ENCODE data around the gene FAM47E. TPM values are rescaled to one million over a fixed set of nuclear protein-coding genes. Genes with fewer than 3 reads are reported as not detected.

FAM47E gene
- total RNA-seq (4.0 TPM), polyA plus RNA-seq (1.7 TPM)

GRCh38 chr4:76251441-76252270 lies at the start of gene FAM47E:
TSS of gene FAM47E (plus strand) at chr4:76251721. CDS start at chr4:76251747, 26 bp downstream.
- no peak within 1 kb of the TSS for H3K27ac ChIP-seq (ENCODE audit: low read depth)

GRCh38 chr4:76203541-76203940 lies 48.0 kb upstream of the FAM47E start:
- H3K36me3 ChIP-seq (ENCODE audit: insufficient read depth), result no peaks in the 10 kb centered on the region
- 46% methylated on average over 4 of the region's 4 CpGs for WGBS
- H3K27ac ChIP-seq (ENCODE audit: low read depth), result peak overlapping the region; percentile 5
- DNase-seq (ENCODE audit: extremely low spot score), result no peak
- H3K4me3 ChIP-seq (ENCODE audit: low read depth, low read length), result no peak overlapping the region
- H3K4me1 ChIP-seq (ENCODE audit: insufficient read depth), result peaks cover 4% of the 10 kb centered on the region

More at GRCh38 chr4:76251441-76252270, at the start of gene FAM47E:
- peak within 1 kb of the TSS; percentile 54 for H3K4me3 ChIP-seq (ENCODE audit: low read depth, low read length)
- no peaks in the 10 kb centered on the region for H3K36me3 ChIP-seq (ENCODE audit: insufficient read depth)
- peak; percentile 36 for DNase-seq (ENCODE audit: extremely low spot score)
- 5% methylated on average over 68 of the region's 68 CpGs for WGBS
- peaks cover 1% of the 10 kb centered on the region for H3K4me1 ChIP-seq (ENCODE audit: insufficient read depth)

- H3K36me3 ChIP-seq (ENCODE audit: insufficient read depth), result no peaks in the 10 kb centered on the region
- DNase-seq (ENCODE audit: extremely low spot score), result no peak
- WGBS, result 95% methylated on average over 1 of the region's 1 CpG
- peaks cover 4% of the 10 kb centered on the region for H3K4me1 ChIP-seq (ENCODE audit: insufficient read depth)
- no peak overlapping the region for H3K27ac ChIP-seq (ENCODE audit: low read depth)
- H3K4me3 ChIP-seq (ENCODE audit: low read depth, low read length), result no peak overlapping the region
Measured at GRCh38 chr4:76204936-76205335, 46.6 kb upstream of the FAM47E start.

- Histone ChIP-seq H3K27ac (ENCODE audit: low read depth) (no peak overlapping the region), H3K36me3 (ENCODE audit: insufficient read depth) (no peaks in the 10 kb centered on the region), H3K4me1 (ENCODE audit: insufficient read depth) (peaks cover 4% of the 10 kb centered on the region), H3K4me3 (ENCODE audit: low read depth, low read length) (no peak overlapping the region)
- DNase-seq (ENCODE audit: extremely low spot score), result no peak
Measured at GRCh38 chr4:76205476-76205875, 46.0 kb upstream of the FAM47E start.

GRCh38 chr4:76206222-76206942 lies 45.1 kb upstream of the FAM47E start:
- H3K4me1 ChIP-seq (ENCODE audit: insufficient read depth), result peaks cover 4% of the 10 kb centered on the region
- 29% methylated on average over 7 of the region's 7 CpGs for WGBS
- DNase-seq (ENCODE audit: extremely low spot score), result no peak

GRCh38 chr4:76207549-76207948 lies 44.0 kb upstream of the FAM47E start:
- Histone ChIP-seq H3K27ac (ENCODE audit: low read depth) (peak overlapping the region; percentile 16), H3K4me1 (ENCODE audit: insufficient read depth) (peaks cover 4% of the 10 kb centered on the region), H3K4me3 (ENCODE audit: low read depth, low read length) (no peak overlapping the region), H3K36me3 (ENCODE audit: insufficient read depth) (no peaks in the 10 kb centered on the region)
- no peak for DNase-seq (ENCODE audit: extremely low spot score)

More at GRCh38 chr4:76206222-76206942, 45.1 kb upstream of the FAM47E start:
- peak overlapping the region; percentile 26 for H3K27ac ChIP-seq (ENCODE audit: low read depth)
- H3K36me3 ChIP-seq (ENCODE audit: insufficient read depth), result no peaks in the 10 kb centered on the region
- no peak overlapping the region for H3K4me3 ChIP-seq (ENCODE audit: low read depth, low read length)

GRCh38 chr4:76208005-76208765 lies 43.3 kb upstream of the FAM47E start:
- H3K36me3 ChIP-seq (ENCODE audit: insufficient read depth), result no peaks in the 10 kb centered on the region
- WGBS, result 16% methylated on average over 9 of the region's 9 CpGs
- H3K27ac ChIP-seq (ENCODE audit: low read depth), result peak overlapping the region; percentile 84
- peaks cover 4% of the 10 kb centered on the region for H3K4me1 ChIP-seq (ENCODE audit: insufficient read depth)
- peak overlapping the region; percentile 21 for H3K4me3 ChIP-seq (ENCODE audit: low read depth, low read length)
- peak; percentile 74 for DNase-seq (ENCODE audit: extremely low spot score)

- no peaks in the 10 kb centered on the region for H3K4me1 ChIP-seq (ENCODE audit: insufficient read depth)
- no peaks in the 10 kb centered on the region for H3K36me3 ChIP-seq (ENCODE audit: insufficient read depth)
- 69% methylated on average over 4 of the region's 4 CpGs for WGBS
- H3K4me3 ChIP-seq (ENCODE audit: low read depth, low read length), result no peak overlapping the region
- no peak for DNase-seq (ENCODE audit: extremely low spot score)
- no peak overlapping the region for H3K27ac ChIP-seq (ENCODE audit: low read depth)
Measured at GRCh38 chr4:76209881-76210280, 41.6 kb upstream of the FAM47E start.

GRCh38 chr4:76210452-76210851 lies 41.1 kb upstream of the FAM47E start:
- H3K36me3 ChIP-seq (ENCODE audit: insufficient read depth), result no peaks in the 10 kb centered on the region
- no peaks in the 10 kb centered on the region for H3K4me1 ChIP-seq (ENCODE audit: insufficient read depth)
- H3K4me3 ChIP-seq (ENCODE audit: low read depth, low read length), result no peak overlapping the region
- H3K27ac ChIP-seq (ENCODE audit: low read depth), result peak overlapping the region; percentile 48
- WGBS, result 52% methylated on average over 4 of the region's 4 CpGs
- no peak for DNase-seq (ENCODE audit: extremely low spot score)

- 33% methylated on average over 6 of the region's 6 CpGs for WGBS
- no peaks in the 10 kb centered on the region for H3K4me1 ChIP-seq (ENCODE audit: insufficient read depth)
- H3K27ac ChIP-seq (ENCODE audit: low read depth), result peak overlapping the region; percentile 98
- no peak for DNase-seq (ENCODE audit: extremely low spot score)
- no peaks in the 10 kb centered on the region for H3K36me3 ChIP-seq (ENCODE audit: insufficient read depth)
- H3K4me3 ChIP-seq (ENCODE audit: low read depth, low read length), result peak overlapping the region; percentile 72
Measured at GRCh38 chr4:76211769-76212708, 39.5 kb upstream of the FAM47E start.

- peak overlapping the region; percentile 72 for H3K4me3 ChIP-seq (ENCODE audit: low read depth, low read length)
- WGBS, result 2% methylated on average over 14 of the region's 14 CpGs
- DNase-seq (ENCODE audit: extremely low spot score), result no peak
- no peaks in the 10 kb centered on the region for H3K4me1 ChIP-seq (ENCODE audit: insufficient read depth)
- peak overlapping the region; percentile 98 for H3K27ac ChIP-seq (ENCODE audit: low read depth)
- H3K36me3 ChIP-seq (ENCODE audit: insufficient read depth), result no peaks in the 10 kb centered on the region
Measured at GRCh38 chr4:76212851-76213414, 38.6 kb upstream of the FAM47E start.

- Histone ChIP-seq H3K4me1 (ENCODE audit: insufficient read depth) (no peaks in the 10 kb centered on the region), H3K4me3 (ENCODE audit: low read depth, low read length) (peak within 1 kb of the TSS; percentile 72), H3K36me3 (ENCODE audit: insufficient read depth) (no peaks in the 10 kb centered on the region), H3K27ac (ENCODE audit: low read depth) (peak within 1 kb of the TSS; percentile 98)
- under 1% methylated on average over 94 of the region's 94 CpGs for WGBS
- no peak for DNase-seq (ENCODE audit: extremely low spot score)
Measured at GRCh38 chr4:76213415-76214176, 37.9 kb upstream of the FAM47E start, which contains the start of gene SCARB2. TSS of gene SCARB2 (minus strand) at chr4:76213824. CDS start at chr4:76213543, 281 bp downstream.

Data from urinary bladder (tissue), 4 donors.